Measurements from ENCODE around the gene COX6B2. TPM values are rescaled to one million over a fixed set of nuclear protein-coding genes. Genes with fewer than 3 reads are reported as not detected.

The COX6B2 gene
- total and polyA plus RNA-seq, 4 experiments from 2014 or later = 0.38 TPM; not detected in 3

GRCh38 chr19:55312621-55313512 is 41.7 kb downstream of the COX6B2 start:
- H3K4me3 Mint-ChIP-seq = no peak overlapping the region
- H3K27me3 ChIP-seq (ENCODE audit: insufficient read depth, low read length) = no peaks in the 10 kb centered on the region
- H3K4me3 ChIP-seq (ENCODE audit: low read length in 2 of 2) = no peak overlapping the region
- H3K9me3 Mint-ChIP-seq = no peaks in the 10 kb centered on the region
- no peak overlapping the region for H3K27ac ChIP-seq (ENCODE audit: low read depth, low read length)
- intact Hi-C loops (cut with micrococcal nuclease) = no loop called here
- ChIA-PET CTCF (ENCODE audit: partially characterized antibody) (interaction anchor here (1.0 to 2.2 kb wide), 3 partner anchors 10 to 154 kb away, joined by 3 to 7 read pairs (median 4); no protein-coding TSS in a partner anchor), POLR2A (ENCODE audit: partially characterized antibody) (no interaction called here)
- no peak for DNase-seq
- H3K9me3 ChIP-seq (ENCODE audit: control insufficient read depth in 1 of 2, low read length in 2 of 2) = no peaks in the 10 kb centered on the region
- no peaks in the 10 kb centered on the region for H3K36me3 ChIP-seq (ENCODE audit: insufficient read depth, low read length)
- H3K4me1 ChIP-seq (ENCODE audit: insufficient read depth, low read length) = no peaks in the 10 kb centered on the region
- no peak overlapping the region for H3K27ac Mint-ChIP-seq
- no peaks in the 10 kb centered on the region for H3K36me3 Mint-ChIP-seq
- H3K27me3 Mint-ChIP-seq = peaks cover 2% of the 10 kb centered on the region in 2 donors
- no peaks in the 10 kb centered on the region for H3K4me1 Mint-ChIP-seq

GRCh38 chr19:55311797-55312196 is 42.7 kb downstream of the COX6B2 start:
- H3K27ac Mint-ChIP-seq = no peak overlapping the region
- Histone ChIP-seq H3K27ac (ENCODE audit: low read depth, low read length) (no peak overlapping the region), H3K4me3 (ENCODE audit: low read length in 2 of 2) (no peak overlapping the region), H3K4me1 (ENCODE audit: insufficient read depth, low read length) (no peaks in the 10 kb centered on the region), H3K27me3 (ENCODE audit: insufficient read depth, low read length) (no peaks in the 10 kb centered on the region), H3K36me3 (ENCODE audit: insufficient read depth, low read length) (no peaks in the 10 kb centered on the region), H3K9me3 (ENCODE audit: control insufficient read depth in 1 of 2, low read length in 2 of 2) (no peaks in the 10 kb centered on the region)
- H3K27me3 Mint-ChIP-seq = peaks cover 2% of the 10 kb centered on the region in 2 donors
- no peaks in the 10 kb centered on the region for H3K9me3 Mint-ChIP-seq
- intact Hi-C loops (cut with micrococcal nuclease) = no loop called here
- ChIA-PET CTCF (ENCODE audit: partially characterized antibody) (interaction anchor here (1.0 kb wide), 2 partner anchors 10 to 156 kb away, joined by 3 to 4 read pairs; no protein-coding TSS in a partner anchor), POLR2A (ENCODE audit: partially characterized antibody) (no interaction called here)
- DNase-seq = no peak
- H3K4me1 Mint-ChIP-seq = no peaks in the 10 kb centered on the region
- no peak overlapping the region for H3K4me3 Mint-ChIP-seq
- no peaks in the 10 kb centered on the region for H3K36me3 Mint-ChIP-seq

GRCh38 chr19:55311397-55311796 is 43.1 kb downstream of the COX6B2 start:
- intact Hi-C loops (cut with micrococcal nuclease) = no loop called here
- no peak for DNase-seq
- Histone ChIP-seq H3K36me3 (ENCODE audit: insufficient read depth, low read length) (no peaks in the 10 kb centered on the region), H3K27me3 (ENCODE audit: insufficient read depth, low read length) (no peaks in the 10 kb centered on the region), H3K4me3 (ENCODE audit: low read length in 2 of 2) (no peak overlapping the region), H3K4me1 (ENCODE audit: insufficient read depth, low read length) (no peaks in the 10 kb centered on the region), H3K9me3 (ENCODE audit: control insufficient read depth in 1 of 2, low read length in 2 of 2) (no peaks in the 10 kb centered on the region), H3K27ac (ENCODE audit: low read depth, low read length) (no peak overlapping the region)
- Mint-ChIP-seq H3K9me3 (no peaks in the 10 kb centered on the region), H3K36me3 (no peaks in the 10 kb centered on the region), H3K4me1 (no peaks in the 10 kb centered on the region), H3K4me3 (no peak overlapping the region), H3K27me3 (peaks cover 2% of the 10 kb centered on the region in 2 donors), H3K27ac (no peak overlapping the region)
- ChIA-PET CTCF (ENCODE audit: partially characterized antibody) (interaction anchor here (1.0 kb wide), 2 partner anchors 10 to 156 kb away, joined by 3 to 4 read pairs; no protein-coding TSS in a partner anchor), POLR2A (ENCODE audit: partially characterized antibody) (no interaction called here)

GRCh38 chr19:55310498-55310897 is 44.0 kb downstream of the COX6B2 start:
- Mint-ChIP-seq H3K4me1 (peaks cover 0 to 4% (median under 1%) of the 10 kb centered on the region in 4 donors), H3K9me3 (no peaks in the 10 kb centered on the region), H3K27ac (no peak overlapping the region), H3K27me3 (peaks cover 2% of the 10 kb centered on the region in 2 donors), H3K36me3 (no peaks in the 10 kb centered on the region), H3K4me3 (no peak overlapping the region)
- no peaks in the 10 kb centered on the region for H3K9me3 ChIP-seq (ENCODE audit: control insufficient read depth in 1 of 2, low read length in 2 of 2)
- H3K4me3 ChIP-seq (ENCODE audit: low read length in 2 of 2) = no peak overlapping the region
- intact Hi-C loops (cut with micrococcal nuclease) = no loop called here
- DNase-seq = no peak
- ChIA-PET CTCF (ENCODE audit: partially characterized antibody) (no interaction called here), POLR2A (ENCODE audit: partially characterized antibody) (no interaction called here)
- H3K4me1 ChIP-seq (ENCODE audit: insufficient read depth, low read length) = no peaks in the 10 kb centered on the region
- no peaks in the 10 kb centered on the region for H3K36me3 ChIP-seq (ENCODE audit: insufficient read depth, low read length)
- no peak overlapping the region for H3K27ac ChIP-seq (ENCODE audit: low read depth, low read length)
- no peaks in the 10 kb centered on the region for H3K27me3 ChIP-seq (ENCODE audit: insufficient read depth, low read length)

- no peaks in the 10 kb centered on the region for H3K9me3 ChIP-seq (ENCODE audit: control insufficient read depth in 1 of 2, low read length in 2 of 2)
- Mint-ChIP-seq H3K4me1 (peaks cover 1 to 7% (median 4%) of the 10 kb centered on the region in 4 donors), H3K27me3 (peaks cover 2% of the 10 kb centered on the region in 2 donors), H3K9me3 (no peaks in the 10 kb centered on the region), H3K4me3 (no peak overlapping the region), H3K27ac (no peak overlapping the region), H3K36me3 (no peaks in the 10 kb centered on the region)
- intact Hi-C loops (cut with micrococcal nuclease) = no loop called here
- CTCF ChIA-PET (ENCODE audit: partially characterized antibody) = interaction anchor here (0.6 kb wide), 1 partner anchor 108 kb away, joined by 3 read pairs; no protein-coding TSS in a partner anchor
- H3K27me3 ChIP-seq (ENCODE audit: insufficient read depth, low read length) = no peaks in the 10 kb centered on the region
- no peak overlapping the region for H3K27ac ChIP-seq (ENCODE audit: low read depth, low read length)
- DNase-seq = no peak
- H3K4me1 ChIP-seq (ENCODE audit: insufficient read depth, low read length) = no peaks in the 10 kb centered on the region
- H3K4me3 ChIP-seq (ENCODE audit: low read length in 2 of 2) = no peak overlapping the region
- H3K36me3 ChIP-seq (ENCODE audit: insufficient read depth, low read length) = no peaks in the 10 kb centered on the region
- POLR2A ChIA-PET (ENCODE audit: partially characterized antibody) = interaction anchor here (1.3 kb wide), 1 partner anchor 98 kb away, joined by 3 read pairs; no protein-coding TSS in a partner anchor
Measured at GRCh38 chr19:55309448-55309847, 45.1 kb downstream of the COX6B2 start.

- Mint-ChIP-seq H3K4me1 (peaks cover 1 to 7% (median 4%) of the 10 kb centered on the region in 4 donors), H3K27me3 (peaks cover 0 to 2% of the 10 kb centered on the region in 2 donors), H3K27ac (no peak overlapping the region), H3K4me3 (no peak overlapping the region), H3K36me3 (no peaks in the 10 kb centered on the region), H3K9me3 (no peaks in the 10 kb centered on the region)
- POLR2A ChIA-PET (ENCODE audit: partially characterized antibody) = no interaction called here
- intact Hi-C loops (cut with micrococcal nuclease) = no loop called here
- H3K36me3 ChIP-seq (ENCODE audit: insufficient read depth, low read length) = no peaks in the 10 kb centered on the region
- no peak for DNase-seq
- no peaks in the 10 kb centered on the region for H3K27me3 ChIP-seq (ENCODE audit: insufficient read depth, low read length)
- H3K27ac ChIP-seq (ENCODE audit: low read depth, low read length) = no peak overlapping the region
- no peaks in the 10 kb centered on the region for H3K9me3 ChIP-seq (ENCODE audit: control insufficient read depth in 1 of 2, low read length in 2 of 2)
- CTCF ChIA-PET (ENCODE audit: partially characterized antibody) = no interaction called here
- H3K4me3 ChIP-seq (ENCODE audit: low read length in 2 of 2) = no peak overlapping the region
- H3K4me1 ChIP-seq (ENCODE audit: insufficient read depth, low read length) = no peaks in the 10 kb centered on the region
Measured at GRCh38 chr19:55308281-55308680, 46.2 kb downstream of the COX6B2 start.

GRCh38 chr19:55306712-55307111 is 47.8 kb downstream of the COX6B2 start:
- Mint-ChIP-seq H3K4me1 (peaks cover 4 to 11% (median 8%) of the 10 kb centered on the region in 4 donors), H3K4me3 (no peak overlapping the region), H3K9me3 (no peaks in the 10 kb centered on the region), H3K27me3 (no peaks in the 10 kb centered on the region), H3K36me3 (no peaks in the 10 kb centered on the region), H3K27ac (no peak overlapping the region)
- H3K4me3 ChIP-seq (ENCODE audit: low read length in 2 of 2) = no peak overlapping the region
- no peaks in the 10 kb centered on the region for H3K9me3 ChIP-seq (ENCODE audit: control insufficient read depth in 1 of 2, low read length in 2 of 2)
- no peak overlapping the region for H3K27ac ChIP-seq (ENCODE audit: low read depth, low read length)
- peaks cover 6% of the 10 kb centered on the region for H3K4me1 ChIP-seq (ENCODE audit: insufficient read depth, low read length)
- POLR2A ChIA-PET (ENCODE audit: partially characterized antibody) = no interaction called here
- intact Hi-C loops (cut with micrococcal nuclease) = no loop called here
- no peaks in the 10 kb centered on the region for H3K36me3 ChIP-seq (ENCODE audit: insufficient read depth, low read length)
- no peak for DNase-seq
- CTCF ChIA-PET (ENCODE audit: partially characterized antibody) = interaction anchor here (2.0 to 2.2 kb wide), 2 partner anchors 15 to 197 kb away, joined by 5 to 7 read pairs; no protein-coding TSS in a partner anchor
- no peaks in the 10 kb centered on the region for H3K27me3 ChIP-seq (ENCODE audit: insufficient read depth, low read length)
